Heart left ventricle (tissue), 16 donors: ENCODE data around the gene RAP2B. TPM values are rescaled to one million over a fixed set of nuclear protein-coding genes. Genes with fewer than 3 reads are reported as not detected.
"Not testable (repeated sequence)": the region's sequence is repeated elsewhere in the genome, so short reads cannot be mapped to it uniquely, and the experiment has no call there.

Experiments
- ATAC-seq, 4 donors: fragments of 200-7000 bp; cut with Tn5 transposase; one replicate each; pipeline ENCODE4 v1.9.1; 2020 to 2022; ENCODE audit warnings: moderate library complexity in 4 of 4, mild to moderate bottlenecking in 3 of 4, moderate number of reproducible peaks in 1 of 4
- DNase-seq, 5 donors: peaks; one replicate each; pipeline ENCODE4 v3.0.0-alpha.2; 2020
- H3K27ac ChIP-seq, 12 donors: fragments of 200-600 bp; sonication (generic) in 4 of 12; one replicate each; pipeline versions ENCODE4 v1.5.0 to v1.8.0; 2016 to 2022; ENCODE audit warnings: mild to moderate bottlenecking in 2 of 12
- H3K27me3 ChIP-seq, 9 donors: fragments of 200-600 bp; sonication (generic) in 2 of 9; one replicate each; pipeline versions ENCODE4 v1.5.1 to v1.8.0; 2016 to 2022; ENCODE audit warnings: mild to moderate bottlenecking in 3 of 9
- H3K36me3 ChIP-seq, 9 donors: fragments of 200-600 bp; sonication (generic) in 2 of 9; one replicate each; pipeline versions ENCODE4 v1.5.0 to v1.8.0; 2018 to 2022; ENCODE audit warnings: mild to moderate bottlenecking in 2 of 9
- H3K4me1 ChIP-seq, 12 donors: fragments of 200-600 bp; sonication (generic) in 4 of 12; one replicate each; pipeline versions ENCODE4 v1.5.0 to v1.8.0; 2016 to 2022; ENCODE audit warnings: mild to moderate bottlenecking in 3 of 12
- H3K4me3 ChIP-seq, 12 donors: fragments of 200-600 bp; sonication (generic) in 4 of 12; one replicate each; pipeline versions ENCODE4 v1.5.0 to v1.8.0; 2017 to 2022; ENCODE audit warnings: mild to moderate bottlenecking in 9 of 12, moderate library complexity in 4 of 12
- H3K9me3 ChIP-seq, 12 donors: fragments of 200-600 bp; sonication (generic) in 4 of 12; one replicate each; pipeline versions ENCODE4 v1.5.0 to v1.8.0; 2016 to 2022; ENCODE audit warnings: mild to moderate bottlenecking in 1 of 12
- CTCF ChIP-seq, 12 donors: fragments of 200-600 bp; sonication (generic) in 4 of 12; IDR thresholded peaks; one replicate each; pipeline versions ENCODE4 v1.5.0 to v1.8.0; 2018 to 2022; ENCODE audit warnings: antibody characterized with exemption in 12 of 12, mild to moderate bottlenecking in 5 of 12
- POLR2A ChIP-seq, 2 donors: fragments of 450-650 bp; IDR thresholded peaks; one replicate each; pipeline ENCODE4 v1.6.1; 2017; ENCODE audit warnings: antibody characterized with exemption in 2 of 2, mild to moderate bottlenecking in 2 of 2, moderate library complexity in 2 of 2
- WGBS, 4 donors: extraction: QIAGEN DNeasy Blood & Tissue Kit in 2 of 4; methylation state at CpG; one replicate each; pipeline versions ENCODE4 v1.1.5 to v1.1.7; 2013 to 2018; 5-methylcytosine and 5-hydroxymethylcytosine counted together
- intact Hi-C, 10 donors: fragments of 100-400 bp; cut with DNase I; formaldehyde crosslinking; loops; one replicate each; pipeline versions ENCODE4 v1.11.1 to v1.14.2; 2022
- polyA plus RNA-seq, 2 donors: library from polyadenylated mRNA; stranded (reverse); fragments of 200-250 nt; gene quantifications; one replicate each; pipeline ENCODE4 v1.2.3, GENCODE V29; 2013
- total RNA-seq, 9 donors: library from RNA; depleted of rRNA in 2 of 9; stranded (reverse); fragments of >200 nt in 2 of 9; fragmentation: NEBNext Ultra II Directional in 3 of 9; extraction: Animal tissue kit (Norgen Biotek cat#: 25700) in 3 of 9; gene quantifications; one replicate each; pipeline versions ENCODE4 v1.1.0 to v1.2.4, GENCODE V29; 2016 to 2023
- donor health status: ischemic (EF 13 %, LVEDD 7.1; RV severe dilation, severe dysfunction).
- donor health status: healthy with polysubstance abuse.
- donor health status: DM: no; HTN: yes; CAD: no.
- donor health status: DM: no; HTN: no; CAD: no.
- donor health status: ischemic (EF 25% LVEDD 6.9; RV normal size, moderate dysfunction).
- donor health status: ischemic (EF 25% LVEDD 5.7; RV mildly dilated, moderate dysfunction).
- donor health status: healthy.
- donor health status: DM: yes; HTN: yes; CAD: no.
- donor health status: ischemic (EF 35%, LVEDD 5.7; RV mildly dilated, moderate dysfunction).
- donor health status: nonischemic (EF 11% LVEDD 7.7; RV severe dilation, severe dysfunction).
- donor health status: DM: yes; HTN: yes; CAD: no.
- donor health status: PGD.
- donor health status: ischemic (EF 29% LVEDD 5.4; RV normal size, mild dysfunction).
- donor health status: nonischemic (EF 23%, LVEDD 6.1; RV moderate dilation, normal function).

Gene RAP2B
- total and polyA plus RNA-seq, 11 donors = 0.99 to 23.8 (median 3.6) TPM

GRCh38 chr3:153180860-153181372, 18.9 kb downstream of the RAP2B start:
- H3K27ac ChIP-seq = no peak overlapping the region
- DNase-seq (no peak), ATAC-seq (no peak)
- WGBS, 4 donors = 89 to 96% (median 94%) methylated on average over 1 of the region's 1 CpG
- intact Hi-C loops = no loop called here
- H3K27me3 ChIP-seq = no peaks in the 10 kb centered on the region
- H3K4me1 ChIP-seq = no peaks in the 10 kb centered on the region
- no peak overlapping the region for H3K4me3 ChIP-seq
- peaks cover 0 to 6% (median 0%) of the 10 kb centered on the region in 12 donors for H3K9me3 ChIP-seq
- no peak for TF ChIP-seq CTCF (IDR thresholded peaks at IDR 0.05)
- TF ChIP-seq POLR2A (IDR thresholded peaks at IDR 0.05) = no peak
- H3K36me3 ChIP-seq = no peaks in the 10 kb centered on the region

- no peaks in the 10 kb centered on the region for H3K36me3 ChIP-seq
- intact Hi-C loops = no loop called here
- H3K4me3 ChIP-seq = no peak overlapping the region
- H3K9me3 ChIP-seq = no peaks in the 10 kb centered on the region
- ATAC-seq = no peak
- H3K27ac ChIP-seq = no peak overlapping the region
- TF ChIP-seq CTCF (IDR thresholded peaks at IDR 0.05) (no peak), POLR2A (IDR thresholded peaks at IDR 0.05) (no peak)
- no peaks in the 10 kb centered on the region for H3K27me3 ChIP-seq
- WGBS, 4 donors = 82 to 87% (median 84%) methylated on average over 6 of the region's 6 CpGs
- no peaks in the 10 kb centered on the region for H3K4me1 ChIP-seq
- DNase-seq = no peak
These were observed 20.7 kb downstream of the RAP2B start for GRCh38 chr3:153182501-153183293.

- TF ChIP-seq CTCF (IDR thresholded peaks at IDR 0.05) (no peak), POLR2A (IDR thresholded peaks at IDR 0.05) (no peak)
- H3K4me3 ChIP-seq = no peak overlapping the region
- 81 to 89% (median 83%) methylated on average over 2 of the region's 2 CpGs for WGBS, 4 donors
- no peaks in the 10 kb centered on the region for H3K27me3 ChIP-seq
- DNase-seq (no peak), ATAC-seq (no peak)
- no peaks in the 10 kb centered on the region for H3K36me3 ChIP-seq
- no peaks in the 10 kb centered on the region for H3K9me3 ChIP-seq
- no peak overlapping the region for H3K27ac ChIP-seq
- H3K4me1 ChIP-seq = no peaks in the 10 kb centered on the region
- intact Hi-C loops = no loop called here
These were observed 28.9 kb downstream of the RAP2B start for GRCh38 chr3:153190923-153191322.

- Histone ChIP-seq H3K36me3 (no peaks in the 10 kb centered on the region), H3K27ac (no peak overlapping the region), H3K4me3 (no peak overlapping the region), H3K4me1 (no peaks in the 10 kb centered on the region), H3K27me3 (no peaks in the 10 kb centered on the region), H3K9me3 (no peaks in the 10 kb centered on the region)
- TF ChIP-seq POLR2A (IDR thresholded peaks at IDR 0.05) = no peak
- no peak for TF ChIP-seq CTCF (IDR thresholded peaks at IDR 0.05)
- ATAC-seq (no peak), DNase-seq (no peak)
- intact Hi-C loops = no loop called here
These were observed 30.3 kb downstream of the RAP2B start for GRCh38 chr3:153192327-153192726.

- H3K36me3 ChIP-seq, H3K4me1 ChIP-seq, intact Hi-C loops, ATAC-seq, H3K27me3 ChIP-seq, H3K9me3 ChIP-seq, H3K4me3 ChIP-seq, DNase-seq, H3K27ac ChIP-seq: not testable (repeated sequence)
- 96 to 99% (median 97%) methylated on average over 12 of the region's 12 CpGs for WGBS, 4 donors
These were observed 31.9 kb downstream of the RAP2B start for GRCh38 chr3:153193786-153194476.
